ENCODE results near the gene TMEM45A. TPM values are rescaled to one million over a fixed set of nuclear protein-coding genes. Genes with fewer than 3 reads are reported as not detected.

The TMEM45A gene
- total and polyA plus RNA-seq, 2 donors (not counting 1 experiment from before 2014, with no cell fraction given) = 26.4 to 71.4 TPM

DNA sequence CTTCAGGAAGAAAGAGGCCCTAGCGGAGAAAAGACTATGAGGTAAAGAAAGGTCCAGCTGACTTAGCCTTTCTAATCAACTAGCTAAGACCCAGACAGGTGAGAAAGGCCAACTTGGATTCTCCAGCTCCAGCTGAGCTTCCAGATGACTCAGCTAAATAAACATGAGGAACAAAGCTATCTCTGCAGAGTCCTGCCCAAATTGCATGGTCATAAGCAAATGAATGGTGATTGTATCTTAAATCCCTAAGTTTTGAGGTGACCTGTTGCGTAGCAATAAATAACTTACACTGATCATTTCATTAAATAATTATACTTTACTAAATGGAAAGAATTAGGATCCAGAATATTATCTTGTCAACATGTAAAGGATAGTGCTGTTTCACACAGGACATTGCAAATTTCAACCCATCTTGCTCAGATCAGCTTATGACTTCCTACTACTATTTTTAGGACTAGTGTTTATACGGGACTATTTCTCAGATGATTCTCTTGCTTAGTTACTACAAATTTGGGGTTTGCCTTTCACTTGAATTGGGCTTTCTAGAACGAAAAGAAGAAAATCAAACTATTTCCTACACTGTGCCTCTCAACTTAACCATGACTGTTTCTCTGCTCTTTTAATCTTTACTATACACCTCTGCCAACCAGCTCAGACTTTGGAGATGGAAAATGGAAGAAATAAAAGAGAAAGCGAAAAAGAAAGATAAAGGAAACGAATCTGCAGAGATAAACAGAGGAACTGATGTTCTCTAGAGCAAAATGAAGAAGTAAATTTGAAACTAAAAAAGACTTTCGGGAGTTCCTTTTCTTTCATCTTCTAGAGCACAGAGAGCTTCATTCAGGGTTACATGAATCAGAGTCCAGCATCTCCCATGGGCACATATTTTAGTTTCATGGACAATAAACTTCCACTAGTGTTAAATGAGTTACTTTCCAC, 110.4 kb downstream of the TMEM45A start:
- Histone ChIP-seq H3K4me1 (ENCODE audit: control insufficient read depth, extremely low read depth, insufficient read depth, low read length) (no peaks in the 10 kb centered on the region), H3K79me2 (ENCODE audit: control insufficient read depth, insufficient read depth, low read length) (no peaks in the 10 kb centered on the region), H3K36me3 (ENCODE audit: control insufficient read depth, insufficient read depth, low read length) (no peaks in the 10 kb centered on the region), H4K20me1 (ENCODE audit: control insufficient read depth, extremely low read depth, insufficient read depth, low read length) (no peaks in the 10 kb centered on the region), H3K27ac (ENCODE audit: insufficient read depth, low read length) (no peak overlapping the region), H3K4me3 (replicated peaks in 1 of 4; ENCODE audit: control extremely low read depth in 1 of 4, insufficient read depth in 1 of 4, low read depth in 3 of 4, low read length in 4 of 4) (peak overlapping the region in 1 of 4 experiments; percentile 25), H3K27me3 (ENCODE audit: control insufficient read depth, insufficient read depth, low read length) (no peaks in the 10 kb centered on the region), H3K9me3 (ENCODE audit: control insufficient read depth, insufficient read depth, low read depth, low read length) (no peaks in the 10 kb centered on the region), H2AFZ (ENCODE audit: low read length) (peak overlapping the region; percentile 6), H3K4me2 (ENCODE audit: extremely low read depth, insufficient read depth, low read length) (peak overlapping the region; percentile 34), H3K9ac (ENCODE audit: insufficient read depth, low read length) (no peak overlapping the region)
- TF ChIP-seq, protein P1, sequence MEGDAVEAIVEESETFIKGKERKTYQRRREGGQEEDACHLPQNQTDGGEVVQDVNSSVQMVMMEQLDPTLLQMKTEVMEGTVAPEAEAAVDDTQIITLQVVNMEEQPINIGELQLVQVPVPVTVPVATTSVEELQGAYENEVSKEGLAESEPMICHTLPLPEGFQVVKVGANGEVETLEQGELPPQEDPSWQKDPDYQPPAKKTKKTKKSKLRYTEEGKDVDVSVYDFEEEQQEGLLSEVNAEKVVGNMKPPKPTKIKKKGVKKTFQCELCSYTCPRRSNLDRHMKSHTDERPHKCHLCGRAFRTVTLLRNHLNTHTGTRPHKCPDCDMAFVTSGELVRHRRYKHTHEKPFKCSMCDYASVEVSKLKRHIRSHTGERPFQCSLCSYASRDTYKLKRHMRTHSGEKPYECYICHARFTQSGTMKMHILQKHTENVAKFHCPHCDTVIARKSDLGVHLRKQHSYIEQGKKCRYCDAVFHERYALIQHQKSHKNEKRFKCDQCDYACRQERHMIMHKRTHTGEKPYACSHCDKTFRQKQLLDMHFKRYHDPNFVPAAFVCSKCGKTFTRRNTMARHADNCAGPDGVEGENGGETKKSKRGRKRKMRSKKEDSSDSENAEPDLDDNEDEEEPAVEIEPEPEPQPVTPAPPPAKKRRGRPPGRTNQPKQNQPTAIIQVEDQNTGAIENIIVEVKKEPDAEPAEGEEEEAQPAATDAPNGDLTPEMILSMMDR (conservative IDR thresholded peaks at IDR 0.05 in 1 of 2, IDR thresholded peaks at IDR 0.05 in 1 of 2; ENCODE audit: low read depth in 1 of 2, low read length in 2 of 2) = no peak
- TF ChIP-seq EZH2 (IDR thresholded peaks at IDR 0.05; ENCODE audit: low read length, missing control alignments) = no peak
- DNase-seq (ENCODE audit: low read depth in 2 of 2) = peak; percentile 18 to 39

DNA sequence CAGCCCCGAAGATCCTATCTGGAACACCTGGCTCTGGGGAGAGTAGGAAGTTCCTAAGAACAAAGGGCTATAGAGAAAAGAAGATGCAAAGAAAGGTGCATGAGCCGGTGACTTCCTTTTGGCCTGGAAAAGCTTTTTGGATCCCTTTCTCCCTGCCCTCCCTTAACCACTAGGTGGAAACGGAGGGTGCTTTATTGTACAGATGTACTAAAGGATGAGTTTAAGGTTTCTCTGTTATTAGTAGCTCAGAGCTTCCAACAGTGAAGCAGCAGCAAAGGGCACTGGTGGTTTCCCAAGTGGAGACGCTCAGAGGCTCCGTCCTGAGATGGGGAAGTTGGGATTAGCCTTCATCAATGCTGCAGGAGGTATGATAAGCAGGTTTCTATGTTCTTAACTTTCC, 111.0 kb downstream of the TMEM45A start:
- peak overlapping the region; percentile 53 for H2AFZ ChIP-seq (ENCODE audit: low read length)
- H3K4me3 ChIP-seq (replicated peaks in 1 of 4; ENCODE audit: control extremely low read depth in 1 of 4, insufficient read depth in 1 of 4, low read depth in 3 of 4, low read length in 4 of 4) = no peak overlapping the region
- H3K9me3 ChIP-seq (ENCODE audit: control insufficient read depth, insufficient read depth, low read depth, low read length) = no peaks in the 10 kb centered on the region
- no peaks in the 10 kb centered on the region for H4K20me1 ChIP-seq (ENCODE audit: control insufficient read depth, extremely low read depth, insufficient read depth, low read length)
- TF ChIP-seq, protein P1 (conservative IDR thresholded peaks at IDR 0.05 in 1 of 2, IDR thresholded peaks at IDR 0.05 in 1 of 2; ENCODE audit: low read depth in 1 of 2, low read length in 2 of 2) = peak; percentile 60 to 61
- no peak for TF ChIP-seq EZH2 (IDR thresholded peaks at IDR 0.05; ENCODE audit: low read length, missing control alignments)
- no peaks in the 10 kb centered on the region for H3K27me3 ChIP-seq (ENCODE audit: control insufficient read depth, insufficient read depth, low read length)
- no peak overlapping the region for H3K9ac ChIP-seq (ENCODE audit: insufficient read depth, low read length)
- H3K36me3 ChIP-seq (ENCODE audit: control insufficient read depth, insufficient read depth, low read length) = no peaks in the 10 kb centered on the region
- H3K4me2 ChIP-seq (ENCODE audit: extremely low read depth, insufficient read depth, low read length) = peak overlapping the region; percentile 34
- no peaks in the 10 kb centered on the region for H3K79me2 ChIP-seq (ENCODE audit: control insufficient read depth, insufficient read depth, low read length)
- H3K27ac ChIP-seq (ENCODE audit: insufficient read depth, low read length) = no peak overlapping the region
- no peaks in the 10 kb centered on the region for H3K4me1 ChIP-seq (ENCODE audit: control insufficient read depth, extremely low read depth, insufficient read depth, low read length)
- peak; percentile 10 to 24 for DNase-seq (ENCODE audit: low read depth in 2 of 2)

DNA sequence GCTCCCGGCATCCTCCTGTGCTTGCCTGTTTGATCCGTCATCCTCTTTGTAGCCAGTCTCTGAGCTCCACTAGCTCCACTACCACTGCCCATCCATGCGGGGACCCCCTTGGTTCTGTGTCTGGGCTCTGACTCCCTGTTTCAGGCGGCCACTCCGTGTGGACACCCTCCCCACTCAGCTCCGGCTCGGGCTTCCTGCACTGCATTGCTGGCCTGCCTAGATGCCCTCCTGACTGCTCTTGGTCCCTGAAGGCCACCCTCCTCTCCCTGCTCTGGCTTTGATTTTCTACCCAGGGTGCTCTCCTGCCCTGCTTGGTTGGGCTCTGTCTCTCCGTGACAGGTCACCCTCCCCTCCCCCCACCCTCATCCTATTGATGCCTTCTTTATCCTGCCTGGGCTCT, 112.9 kb downstream of the TMEM45A start:
- no peak overlapping the region for H3K27ac ChIP-seq (ENCODE audit: insufficient read depth, low read length)
- no peak for DNase-seq (ENCODE audit: low read depth in 2 of 2)
- H3K4me2 ChIP-seq (ENCODE audit: extremely low read depth, insufficient read depth, low read length) = no peak overlapping the region
- no peaks in the 10 kb centered on the region for H4K20me1 ChIP-seq (ENCODE audit: control insufficient read depth, extremely low read depth, insufficient read depth, low read length)
- H3K27me3 ChIP-seq (ENCODE audit: control insufficient read depth, insufficient read depth, low read length) = peaks cover 7% of the 10 kb centered on the region
- no peak overlapping the region for H3K4me3 ChIP-seq (replicated peaks in 1 of 4; ENCODE audit: control extremely low read depth in 1 of 4, insufficient read depth in 1 of 4, low read depth in 3 of 4, low read length in 4 of 4)
- no peak for TF ChIP-seq EZH2 (IDR thresholded peaks at IDR 0.05; ENCODE audit: low read length, missing control alignments)
- TF ChIP-seq, protein P1 (conservative IDR thresholded peaks at IDR 0.05 in 1 of 2, IDR thresholded peaks at IDR 0.05 in 1 of 2; ENCODE audit: low read depth in 1 of 2, low read length in 2 of 2) = no peak
- H3K36me3 ChIP-seq (ENCODE audit: control insufficient read depth, insufficient read depth, low read length) = no peaks in the 10 kb centered on the region
- no peak overlapping the region for H3K9ac ChIP-seq (ENCODE audit: insufficient read depth, low read length)
- no peaks in the 10 kb centered on the region for H3K4me1 ChIP-seq (ENCODE audit: control insufficient read depth, extremely low read depth, insufficient read depth, low read length)
- H2AFZ ChIP-seq (ENCODE audit: low read length) = no peak overlapping the region
- H3K9me3 ChIP-seq (ENCODE audit: control insufficient read depth, insufficient read depth, low read depth, low read length) = no peaks in the 10 kb centered on the region
- H3K79me2 ChIP-seq (ENCODE audit: control insufficient read depth, insufficient read depth, low read length) = no peaks in the 10 kb centered on the region

Data from fibroblast of lung (primary cell).